HG03565 (cell line): ENCODE measurements around the gene WASF3.
"Not testable (repeated sequence)": the region's sequence is repeated elsewhere in the genome, so short reads cannot be mapped to it uniquely, and the experiment has no call there.

Source experiments
- ATAC-seq: cut with Tn5 transposase; IDR thresholded peaks from one replicate; pipeline ENCODE4 v1.9.1; 2021; ENCODE audit warnings: mild to moderate bottlenecking, moderate library complexity; ENCODE audit not compliant: unreplicated experiment

WASF3 gene

DNA sequence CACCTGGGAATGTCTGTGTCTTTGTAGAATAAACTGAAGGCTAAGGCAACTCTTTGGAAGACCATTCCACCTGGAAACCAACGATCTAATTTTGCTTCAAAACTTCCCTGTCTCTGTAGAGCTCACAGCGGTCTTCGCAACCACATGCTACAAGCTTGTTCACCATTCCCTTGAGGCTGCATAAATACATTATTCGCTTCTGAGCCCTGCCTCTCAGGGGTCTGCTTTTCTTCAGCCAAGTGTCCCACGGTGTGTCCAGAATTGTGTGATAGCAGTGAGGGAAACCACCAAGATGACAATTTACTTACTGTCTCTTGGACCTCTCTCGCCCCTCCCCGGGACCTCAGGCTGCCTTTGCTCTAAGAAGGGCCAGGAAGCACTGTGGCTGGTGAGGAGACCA, 152.0 kb downstream of the WASF3 start:
- no peak for ATAC-seq

DNA sequence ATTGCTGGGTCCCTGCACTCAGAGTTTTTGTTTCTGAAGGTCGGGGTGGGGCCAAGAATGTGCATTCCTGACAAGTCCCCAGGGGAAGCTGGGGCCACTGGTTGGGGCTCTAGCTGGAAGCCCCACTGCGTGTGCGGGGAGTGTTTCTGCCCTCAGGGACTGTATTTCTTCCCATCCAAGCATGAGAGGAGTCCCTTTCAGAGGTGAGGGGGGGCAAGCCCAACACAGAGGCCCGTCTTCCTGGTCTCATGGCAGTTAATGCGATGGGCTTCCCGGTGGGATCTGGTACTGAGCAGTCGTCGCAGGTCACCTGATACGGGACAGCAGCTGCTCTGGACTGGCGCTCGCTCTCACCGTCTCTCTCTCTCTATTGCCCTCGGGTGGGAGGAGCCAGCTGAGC, 152.7 kb downstream of the WASF3 start:
- ATAC-seq: no peak

DNA sequence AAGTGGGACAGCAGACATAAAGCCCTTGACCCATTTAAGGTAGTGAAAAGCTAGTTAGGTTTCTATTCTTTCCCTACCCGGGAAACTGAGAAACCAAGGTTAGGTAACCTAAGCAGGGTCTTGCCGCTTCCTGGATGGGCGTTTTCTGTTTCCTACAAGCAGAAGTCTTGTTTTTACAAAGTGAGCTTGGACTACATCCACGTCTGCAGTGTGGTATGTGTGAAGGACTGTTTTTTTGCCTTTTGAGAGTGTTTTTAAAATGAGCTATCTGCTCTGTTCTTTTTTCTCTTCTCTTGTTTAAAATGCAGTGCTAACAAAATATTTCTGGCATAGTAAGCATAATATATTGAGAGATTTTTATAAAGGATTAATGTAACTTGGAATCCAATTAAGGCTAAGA, 153.7 kb downstream of the WASF3 start:
- no peak for ATAC-seq

DNA sequence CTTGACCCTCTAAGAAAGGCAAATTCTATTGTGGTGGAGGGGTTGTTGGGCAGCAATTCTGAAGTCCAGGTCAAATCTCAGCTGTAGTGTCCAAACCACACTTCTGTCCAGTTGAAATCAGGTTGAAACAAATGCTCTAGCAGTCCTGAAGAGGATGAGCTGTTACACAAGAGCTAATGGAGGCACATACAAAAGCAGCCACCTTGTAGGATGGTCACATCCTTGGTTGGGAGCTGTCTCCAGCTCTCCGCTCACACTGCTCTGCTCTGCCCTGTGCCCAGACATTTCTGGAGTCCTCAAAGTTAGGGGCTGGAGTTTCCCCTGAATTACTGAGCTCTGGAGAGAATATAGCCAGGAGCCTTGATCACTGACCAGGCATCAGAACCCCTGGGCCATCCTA, 155.9 kb downstream of the WASF3 start:
- ATAC-seq: no peak

DNA sequence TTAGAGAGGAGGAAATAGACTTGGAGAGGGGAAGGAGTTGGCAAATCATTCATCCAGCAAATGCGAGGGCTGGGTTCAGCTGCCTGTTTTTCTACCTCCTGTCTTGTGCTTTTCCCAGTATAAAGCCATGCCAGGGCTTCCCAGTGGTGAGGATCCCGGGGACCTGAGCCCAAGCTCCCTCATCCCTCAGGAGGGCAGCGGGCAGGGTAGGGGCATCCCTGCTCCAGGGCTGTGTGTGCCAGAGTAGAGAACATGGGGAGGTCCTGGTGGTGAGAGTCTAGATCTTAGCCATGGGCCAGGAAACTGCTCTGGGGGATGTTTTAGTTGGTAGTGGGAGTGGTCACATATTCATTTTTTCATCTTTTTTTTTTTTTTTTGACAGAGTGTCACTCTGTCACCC, 159.5 kb downstream of the WASF3 start:
- ATAC-seq: no peak

DNA sequence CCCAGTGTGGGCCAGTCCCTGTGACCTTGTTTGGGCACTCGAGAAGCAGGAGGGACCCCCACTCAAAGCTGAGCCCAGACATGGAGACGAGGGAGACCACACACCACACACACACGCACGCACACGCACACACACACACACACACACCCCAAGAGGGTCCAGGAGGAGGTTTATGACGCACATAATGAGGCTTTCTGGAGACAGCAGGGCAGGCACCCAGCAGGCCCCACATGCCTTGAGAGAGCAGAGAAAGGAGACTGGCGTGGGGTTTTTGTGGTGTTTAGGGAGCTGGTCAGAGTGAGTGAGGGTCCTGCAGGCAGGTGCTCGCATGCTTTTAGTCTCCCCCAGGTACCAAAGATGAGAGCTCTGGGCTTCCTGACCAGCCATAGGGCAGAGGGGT, 160.7 kb downstream of the WASF3 start:
- ATAC-seq: no peak

DNA sequence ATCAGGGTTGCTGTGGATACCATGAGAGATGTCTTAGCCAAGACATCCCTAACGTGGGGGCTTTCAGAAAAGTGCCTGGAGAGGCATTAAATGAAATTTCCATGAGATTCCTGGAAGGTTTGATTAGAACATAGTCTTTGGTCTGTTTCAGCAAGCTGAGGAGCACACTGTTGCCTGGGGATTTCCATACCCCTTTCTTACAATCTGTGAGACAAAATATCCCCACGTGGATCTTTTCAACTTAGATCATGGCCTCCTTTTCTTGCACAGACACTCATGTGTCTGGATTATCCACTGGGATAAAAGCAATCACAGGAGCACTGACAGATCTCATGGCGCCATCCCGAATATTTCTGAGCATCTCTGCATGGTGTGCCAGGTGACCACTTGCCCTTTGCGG, 161.4 kb downstream of the WASF3 start:
- ATAC-seq: no peak

DNA sequence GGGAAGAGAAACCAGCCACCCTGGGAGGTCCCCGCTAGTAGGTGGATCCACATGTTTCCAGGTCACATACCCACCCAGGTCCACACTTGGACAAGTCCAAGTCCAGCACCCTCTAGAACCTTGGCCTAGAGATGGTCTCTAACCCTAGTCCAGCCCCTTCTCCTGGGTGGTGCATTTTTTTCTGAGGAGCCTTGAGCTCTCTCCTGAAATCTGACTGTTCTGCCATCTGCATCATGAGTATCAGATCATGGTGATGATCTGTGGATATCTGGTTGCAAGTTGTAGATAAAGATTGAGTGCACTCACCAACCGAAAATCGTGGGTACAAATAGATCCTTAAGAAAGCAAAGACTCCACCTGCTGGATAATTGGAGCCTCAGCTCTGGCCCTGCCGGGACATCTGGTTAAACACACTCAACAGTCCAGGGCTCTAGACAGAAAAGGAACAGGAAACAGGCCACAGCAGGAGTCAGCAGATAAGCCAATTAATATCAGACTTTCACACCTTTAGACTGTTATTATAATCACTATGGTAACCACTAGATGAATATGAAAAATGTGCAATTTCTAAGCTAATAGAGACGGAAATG, 162.0 kb downstream of the WASF3 start:
- no peak for ATAC-seq

DNA sequence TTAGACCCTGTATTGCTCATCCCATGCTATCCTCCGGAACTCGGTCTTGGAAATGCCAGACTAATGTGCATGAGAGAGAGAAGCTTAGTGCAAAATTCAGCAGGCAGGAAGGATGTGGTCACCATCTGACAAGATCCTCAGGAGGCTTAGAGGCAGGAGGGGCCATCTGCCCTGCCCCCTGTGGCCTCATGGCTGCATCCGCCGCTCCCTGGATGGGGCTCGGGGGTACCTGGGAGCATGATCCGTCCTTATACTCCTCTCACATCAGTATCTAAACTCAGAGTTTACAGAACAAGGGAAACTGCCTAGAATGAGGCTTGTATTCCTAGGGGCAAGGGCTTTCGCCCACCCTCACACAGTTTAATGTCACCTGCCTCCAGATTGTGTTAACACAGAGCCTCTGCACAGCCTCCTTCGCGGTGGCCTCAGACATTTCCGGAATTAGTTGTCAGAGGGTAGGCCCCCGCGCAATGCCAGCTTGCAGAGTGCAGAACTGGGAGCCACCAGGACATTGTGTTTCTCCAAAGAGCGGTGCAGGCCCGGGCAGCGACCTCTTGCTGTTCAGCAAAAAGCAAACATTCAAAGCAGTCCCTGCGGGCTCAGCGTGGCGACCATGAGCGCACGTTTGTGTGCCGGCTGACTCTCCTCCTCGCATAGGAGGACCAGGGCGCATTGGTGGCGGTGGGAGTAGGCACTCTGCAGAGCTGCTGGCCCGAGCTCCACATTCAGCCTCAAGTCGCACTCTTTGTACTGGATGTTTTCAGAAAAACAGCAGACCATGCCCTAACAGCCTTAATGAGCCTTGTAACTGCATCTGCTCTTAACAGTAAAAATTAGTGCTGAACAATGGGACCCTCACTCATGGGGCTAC, 164.0 kb downstream of the WASF3 start:
- no peak for ATAC-seq

DNA sequence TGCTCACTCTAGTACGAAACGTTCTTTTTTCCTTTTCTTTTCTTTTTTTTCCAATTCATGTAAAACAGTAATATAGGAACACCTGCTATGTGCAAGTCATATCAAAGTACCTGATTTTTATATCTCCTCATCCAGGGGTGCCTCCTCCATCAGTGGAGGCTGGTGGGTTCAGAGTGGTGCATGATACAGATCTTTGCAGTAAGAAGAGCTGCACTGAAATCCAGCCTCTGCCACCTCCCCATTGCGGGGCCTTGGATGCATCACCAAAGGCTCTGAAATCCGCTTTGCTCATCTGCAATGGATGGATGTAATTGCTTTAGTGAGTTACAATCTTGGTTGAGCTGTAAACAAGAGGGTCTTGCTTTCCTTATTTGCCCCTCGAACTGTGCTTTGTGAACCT, 164.8 kb downstream of the WASF3 start:
- no peak for ATAC-seq

DNA sequence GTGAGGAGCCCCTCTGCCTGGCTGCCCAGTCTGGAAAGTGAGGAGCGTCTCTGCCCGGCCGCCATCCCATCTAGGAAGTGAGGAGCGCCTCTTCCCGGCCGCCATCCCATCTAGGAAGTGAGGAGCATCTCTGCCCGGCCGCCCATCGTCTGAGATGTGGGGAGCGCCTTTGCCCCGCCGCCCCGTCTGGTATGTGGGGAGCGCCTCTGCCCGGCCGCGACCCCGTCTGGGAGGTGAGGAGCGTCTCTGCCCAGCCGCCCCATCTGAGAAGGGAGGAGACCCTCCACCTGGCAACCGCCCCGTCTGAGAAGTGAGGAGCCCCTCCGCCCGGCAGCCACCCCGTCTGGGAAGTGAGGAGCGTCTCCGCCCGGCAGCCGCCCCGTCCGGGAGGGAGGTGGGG, 166.1 kb downstream of the WASF3 start:
- ATAC-seq: not testable (repeated sequence)

DNA sequence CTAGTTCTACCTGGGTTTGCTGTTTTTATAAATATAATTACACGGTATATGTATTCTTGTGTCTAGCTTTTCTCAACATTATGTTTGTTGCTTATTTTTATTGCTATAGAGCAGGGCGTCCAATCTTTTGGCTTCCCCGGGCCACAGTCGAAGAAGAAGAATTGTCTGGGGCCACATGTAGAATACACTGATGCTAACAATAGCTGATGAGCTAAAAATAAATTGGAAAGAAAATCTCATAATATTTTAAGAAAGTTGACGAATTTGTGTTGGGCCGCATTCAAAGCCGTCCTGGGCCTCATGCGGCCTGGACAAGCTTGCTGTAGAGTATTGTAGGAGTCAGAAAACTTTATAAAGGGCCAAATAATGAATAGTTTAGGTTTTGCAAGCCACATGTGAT, 169.2 kb downstream of the WASF3 start:
- no peak for ATAC-seq

DNA sequence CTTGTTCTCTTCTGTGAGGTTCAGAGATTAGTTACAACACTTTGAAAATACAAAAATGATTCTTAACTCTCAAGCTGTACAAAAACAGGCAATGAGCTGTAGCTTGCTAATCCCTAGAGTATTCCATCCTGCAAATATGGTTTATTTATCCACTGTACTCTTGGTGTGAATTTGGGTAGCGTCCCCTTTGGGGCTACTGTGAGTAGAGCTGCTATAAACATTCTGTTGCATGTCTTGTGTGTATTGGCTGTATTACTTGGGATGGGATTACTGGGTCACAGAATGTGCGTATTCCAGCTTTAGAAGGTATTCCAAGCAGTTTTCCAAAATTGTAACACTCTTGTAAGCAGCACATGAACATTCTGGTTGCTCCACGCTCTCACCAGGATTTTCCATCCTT, 169.6 kb downstream of the WASF3 start:
- ATAC-seq: no peak

DNA sequence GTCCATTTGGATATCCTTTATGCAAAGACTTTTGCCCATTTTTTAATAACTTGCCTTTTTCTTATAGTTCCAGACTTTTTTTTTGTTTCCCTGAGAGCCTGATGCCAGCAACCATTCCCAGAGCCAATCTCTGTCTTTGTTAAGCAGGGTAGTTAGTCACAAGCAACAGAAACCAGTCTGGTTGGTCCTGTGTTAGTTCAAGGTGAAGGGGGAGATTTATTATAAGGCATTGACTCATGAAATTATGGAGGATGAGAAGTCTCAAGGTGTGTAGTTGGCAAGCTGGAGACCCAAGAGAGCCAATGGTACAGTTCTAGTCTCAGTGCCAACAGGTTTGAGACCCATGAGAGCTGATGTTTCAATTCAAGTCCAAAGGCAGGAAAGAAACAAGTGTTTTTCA, 170.2 kb downstream of the WASF3 start:
- ATAC-seq: no peak

DNA sequence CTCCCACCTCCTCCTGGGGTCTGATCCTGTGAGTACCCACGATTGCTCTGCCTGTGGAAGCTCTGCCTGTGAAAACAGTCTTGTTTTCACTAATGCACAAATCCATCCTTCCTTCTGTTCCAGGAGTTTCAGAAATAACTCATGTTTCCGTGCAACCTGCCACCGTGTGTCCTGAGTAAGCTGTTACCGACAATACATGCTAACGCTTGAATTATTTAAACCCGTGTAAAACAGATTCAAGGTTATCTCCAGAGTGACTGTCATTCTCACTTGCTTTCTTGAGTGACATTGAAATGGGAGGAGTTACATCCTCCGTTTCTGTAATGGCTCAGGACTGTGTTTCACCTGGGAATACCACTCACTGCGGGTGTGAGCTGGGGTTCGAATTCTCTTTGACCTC, 178.2 kb downstream of the WASF3 start:
- no peak for ATAC-seq
